HG03103 (cell line): ENCODE results near the gene PLEKHA5.

Experiments
- ATAC-seq: cut with Tn5 transposase; IDR thresholded peaks from one replicate; pipeline ENCODE4 v1.9.1; 2021; ENCODE audit warnings: low read depth; ENCODE audit not compliant: unreplicated experiment

Gene PLEKHA5

DNA sequence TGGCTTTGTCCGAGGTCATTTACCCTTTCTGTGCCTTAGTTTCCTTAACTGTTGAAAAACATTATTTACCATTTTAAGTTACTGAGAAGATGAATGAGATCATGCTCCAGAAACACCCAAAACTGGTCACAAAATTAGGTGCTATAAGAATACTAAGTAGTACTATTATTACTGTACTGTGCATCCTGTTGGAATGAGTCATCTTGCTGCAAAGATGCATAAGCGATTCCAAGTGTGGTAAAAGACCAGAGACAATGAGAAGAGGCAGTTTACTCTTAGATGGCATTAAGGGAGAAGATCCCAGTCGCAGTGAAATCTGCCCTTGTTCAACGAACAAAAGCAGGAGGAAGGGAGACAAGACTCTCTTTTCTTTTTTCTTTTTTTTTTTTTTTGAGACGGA lies 4.2 kb upstream of the PLEKHA5 start:
- ATAC-seq = no peak

GRCh38 chr12:19127270-19127669 lies 2.3 kb upstream of the PLEKHA5 start:
- no peak for ATAC-seq

- no peak for ATAC-seq
Observed at GRCh38 chr12:19128485-19128884, 1.0 kb upstream of the PLEKHA5 start.

- no peak for ATAC-seq
Observed at GRCh38 chr12:19129122-19129485, 429 bp upstream of the PLEKHA5 start.

GRCh38 chr12:19130224-19131024 lies 891 bp downstream of the PLEKHA5 start:
- no peak for ATAC-seq

DNA sequence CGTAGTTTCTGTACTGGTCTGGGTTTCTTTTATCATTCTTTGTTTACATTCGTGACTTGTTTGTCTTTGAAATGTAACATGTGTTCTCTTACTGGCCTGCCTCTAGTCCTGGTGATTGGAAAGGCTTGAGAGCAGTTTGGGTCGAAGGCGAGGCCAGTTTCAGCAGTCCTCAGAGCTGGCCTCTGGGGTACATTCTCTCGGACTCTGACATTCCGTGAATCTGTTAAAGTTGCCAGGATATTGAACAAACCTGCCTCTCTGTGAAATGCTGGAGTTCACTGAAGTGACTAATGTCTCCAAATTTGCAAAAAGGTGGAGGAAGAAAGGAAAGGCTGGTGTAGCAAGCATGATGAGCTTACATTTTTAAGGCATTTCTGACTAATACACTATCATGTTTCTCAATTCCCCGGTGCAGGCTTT lies 1.5 kb downstream of the PLEKHA5 start:
- ATAC-seq = no peak

DNA sequence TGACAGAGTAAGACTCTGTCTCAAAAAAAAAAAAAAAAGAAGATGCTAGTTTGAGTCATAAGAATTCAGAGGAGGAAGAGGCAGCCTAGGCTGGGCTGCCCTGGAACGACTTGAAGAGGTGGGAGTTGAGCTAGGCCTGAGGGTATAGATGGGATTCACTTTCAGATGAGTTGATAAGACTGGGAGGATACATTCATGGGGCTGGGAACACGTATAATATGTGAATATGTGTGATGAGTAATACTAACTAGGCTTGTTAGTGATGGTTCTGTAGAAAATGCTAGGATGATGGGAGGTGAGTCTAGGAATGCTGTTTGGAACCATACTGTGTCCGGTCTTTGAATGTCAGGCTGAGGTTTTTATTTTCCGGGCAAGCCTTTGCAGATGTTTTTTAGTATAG lies 9.0 kb downstream of the PLEKHA5 start:
- ATAC-seq = no peak

- no peak for ATAC-seq
Observed at GRCh38 chr12:19138956-19139355, 9.4 kb downstream of the PLEKHA5 start.

- ATAC-seq = no peak
Observed at GRCh38 chr12:19139615-19140194, 10.2 kb downstream of the PLEKHA5 start.

- no peak for ATAC-seq
Observed at GRCh38 chr12:19140381-19141236, 11.1 kb downstream of the PLEKHA5 start.

- ATAC-seq = no peak
Observed at GRCh38 chr12:19142499-19142898, 13.0 kb downstream of the PLEKHA5 start.

DNA sequence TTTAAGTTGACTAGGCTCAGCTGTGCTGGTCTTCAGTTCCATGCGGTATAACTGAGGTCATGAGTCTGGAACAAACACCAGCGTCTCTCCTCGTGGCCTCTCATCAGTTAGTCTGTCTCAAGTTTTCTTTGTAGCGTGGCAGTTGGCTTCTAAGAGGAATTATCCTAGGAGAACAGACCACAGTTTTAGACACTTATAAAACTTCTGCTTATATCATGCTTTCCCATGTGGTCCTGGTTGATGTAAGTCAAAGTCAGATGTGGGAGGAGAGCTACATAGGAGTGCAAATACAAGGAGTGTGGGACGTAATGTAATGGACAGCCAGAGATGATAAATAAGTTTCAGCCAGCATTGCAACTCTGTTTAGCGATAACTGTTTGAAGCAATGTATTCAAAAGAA lies 14.8 kb downstream of the PLEKHA5 start:
- no peak for ATAC-seq

- ATAC-seq = no peak
Observed at GRCh38 chr12:19144985-19145384, 15.5 kb downstream of the PLEKHA5 start.

GRCh38 chr12:19148860-19149259 lies 19.3 kb downstream of the PLEKHA5 start:
- no peak for ATAC-seq

GRCh38 chr12:19150273-19150900 lies 20.9 kb downstream of the PLEKHA5 start:
- no peak for ATAC-seq

GRCh38 chr12:19151298-19151697 lies 21.8 kb downstream of the PLEKHA5 start:
- no peak for ATAC-seq

DNA sequence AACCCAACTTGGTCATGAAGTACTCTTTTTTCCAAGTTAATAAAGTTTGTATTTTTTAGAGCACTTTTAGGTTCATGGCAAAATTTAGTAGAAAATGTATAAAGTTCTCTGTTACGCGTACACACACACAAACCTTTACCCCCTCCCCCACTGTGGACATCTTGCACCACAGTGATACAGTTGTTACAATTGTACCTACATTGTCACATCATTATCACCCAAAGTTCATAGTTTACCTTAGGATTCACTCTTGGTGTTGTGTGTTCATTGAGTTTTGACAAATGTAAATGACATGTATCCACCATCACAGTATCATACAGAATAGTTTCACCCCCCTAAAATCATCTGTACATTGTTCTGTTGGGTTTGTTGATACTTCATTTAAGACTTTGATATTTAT lies 23.9 kb downstream of the PLEKHA5 start:
- ATAC-seq = no peak

- ATAC-seq = no peak
Observed at GRCh38 chr12:19154686-19155085, 25.2 kb downstream of the PLEKHA5 start.

- no peak for ATAC-seq
Observed at GRCh38 chr12:19155981-19156734, 26.6 kb downstream of the PLEKHA5 start.

GRCh38 chr12:19158923-19159322 lies 29.4 kb downstream of the PLEKHA5 start:
- ATAC-seq = no peak
